ENCODE data around the gene PRPF38B. TPM values are rescaled to one million over a fixed set of nuclear protein-coding genes. Genes with fewer than 3 reads are reported as not detected.

PRPF38B gene
- total RNA-seq, 2 experiments from 2014 or later: 73.8 to 75.4 TPM

DNA sequence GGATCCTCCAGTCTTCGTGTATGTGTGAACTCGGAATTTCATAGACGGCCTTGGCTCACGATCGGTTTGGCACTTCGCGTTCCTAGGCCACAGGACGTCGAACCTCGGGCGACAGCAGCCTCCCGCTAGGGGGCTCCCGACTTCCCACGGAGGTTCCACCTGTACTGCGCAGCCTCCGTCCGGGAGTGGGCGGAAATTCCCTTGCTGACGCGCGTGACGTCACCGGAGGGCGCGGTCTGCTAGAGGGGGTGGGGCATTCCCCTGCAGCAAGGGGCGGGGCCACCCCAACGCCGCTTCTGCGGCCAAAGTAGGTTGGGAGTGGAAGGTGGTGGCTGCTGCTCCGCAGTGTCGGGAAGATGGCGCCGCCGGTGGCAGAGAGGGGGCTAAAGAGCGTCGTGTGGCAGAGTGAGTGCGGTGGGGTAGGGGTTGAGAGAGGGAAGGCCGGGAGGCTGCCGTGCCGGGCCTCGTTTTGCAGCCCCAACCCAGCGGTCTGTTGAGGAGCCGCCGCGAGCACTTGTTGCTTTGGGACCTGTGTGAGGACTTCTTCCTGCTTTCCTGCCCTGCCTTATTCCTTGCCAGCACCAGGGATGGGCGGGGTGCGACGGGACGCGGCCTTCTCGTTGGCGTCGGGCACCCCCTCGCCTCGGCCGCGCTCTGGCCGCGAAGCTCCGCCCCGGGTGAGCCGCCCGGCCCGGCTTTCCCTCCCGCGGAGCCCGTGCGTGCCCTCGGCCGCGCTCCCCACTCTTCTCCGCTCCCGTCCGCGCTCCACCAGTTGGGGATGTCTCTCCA lies 54.5 kb downstream of the PRPF38B start, which contains the start of gene STXBP3:
Gene STXBP3 (plus strand): TSS at position 293 of the 789 bp plus-strand sequence. CDS start 64 bp downstream, at position 357.
- POLR2A ChIA-PET: interaction anchor here (0.7 kb wide), 1 partner anchor 86 kb away, joined by 3 read pairs; the partner anchor contains the start of gene HENMT1
- CTCF ChIA-PET: interaction anchor here (1.0 kb wide), 1 partner anchor 54 kb away, joined by 4 read pairs; the partner anchor contains the start of gene PRPF38B

DNA sequence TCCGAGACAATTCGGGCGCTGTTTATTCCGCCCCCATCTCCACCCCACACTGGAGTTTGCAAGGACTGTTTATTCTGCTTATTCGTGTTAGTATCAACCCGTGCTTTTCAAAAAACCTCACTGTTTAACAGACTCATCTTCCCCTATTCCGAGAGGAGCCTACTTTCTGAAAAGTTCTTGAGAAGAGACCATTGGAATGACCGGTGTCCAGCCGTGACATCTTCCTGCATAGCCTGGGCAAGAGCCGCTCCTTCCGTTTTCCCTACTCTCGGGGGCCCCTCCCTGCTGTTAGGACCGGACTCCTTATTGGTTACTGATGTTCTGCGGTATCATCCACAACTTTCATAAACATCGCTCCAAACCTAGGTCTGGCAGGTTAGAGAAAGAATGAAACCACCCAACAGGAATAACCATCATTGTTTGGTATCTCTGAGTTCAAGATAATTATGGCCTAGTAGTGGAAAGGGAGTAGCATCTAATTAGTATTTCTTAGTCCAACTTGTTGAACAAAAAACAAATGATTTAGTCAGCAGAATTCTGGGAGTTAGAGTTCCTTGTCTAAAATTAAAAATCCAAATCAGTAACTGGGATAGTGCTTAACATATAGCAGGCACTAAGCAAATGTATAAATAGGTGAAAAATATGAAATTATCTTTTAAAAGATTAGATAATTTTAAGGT lies 55.2 kb downstream of the PRPF38B start:
- ChIA-PET POLR2A (interaction anchor here (0.7 kb wide), 1 partner anchor 86 kb away, joined by 3 read pairs; the partner anchor contains the start of gene HENMT1), CTCF (interaction anchor here (1.0 kb wide), 1 partner anchor 55 kb away, joined by 4 read pairs; the partner anchor contains the start of gene PRPF38B)

DNA sequence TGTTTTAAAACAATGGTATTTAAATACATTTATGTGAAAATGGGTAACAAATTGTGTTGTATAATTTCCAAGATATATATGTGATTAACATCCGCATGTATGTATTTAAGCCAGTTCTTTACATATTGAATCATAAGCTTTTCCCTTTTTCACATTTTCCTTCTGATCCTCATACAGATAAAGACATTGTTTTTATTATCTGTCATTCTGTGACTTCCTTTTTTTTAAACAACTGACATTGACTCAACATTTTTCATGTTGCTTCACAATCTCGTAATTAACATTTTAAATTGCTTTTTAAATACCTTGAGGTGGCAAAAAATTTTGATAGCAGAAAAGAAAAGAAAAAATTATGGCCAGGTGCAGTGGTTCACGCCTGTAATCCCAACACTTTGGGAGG lies 55.8 kb downstream of the PRPF38B start:
- ChIA-PET POLR2A (interaction anchor here (2.3 kb wide), 1 partner anchor 56 kb away, joined by 9 read pairs; the partner anchor contains the start of gene PRPF38B), CTCF (no interaction called here)

DNA sequence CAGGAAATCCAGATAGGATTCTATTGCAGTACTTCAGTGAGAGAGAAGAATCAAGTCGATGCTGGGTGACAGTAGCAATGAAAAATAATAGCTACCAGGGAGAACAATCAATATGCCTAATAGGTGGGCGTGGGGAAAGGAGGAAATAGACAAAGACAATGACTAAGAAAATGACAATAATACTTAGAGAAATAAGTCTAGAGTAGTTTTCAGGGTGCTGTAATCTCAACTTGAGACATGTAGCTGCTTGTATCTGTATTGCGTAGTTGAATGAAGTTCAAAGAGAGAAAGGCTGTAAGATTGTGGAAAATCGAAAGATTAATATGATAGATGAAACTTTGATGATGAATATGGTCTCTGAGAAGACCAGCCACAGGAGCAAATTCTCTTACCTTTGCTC lies 57.0 kb downstream of the PRPF38B start:
- ChIA-PET CTCF (no interaction called here), POLR2A (interaction anchor here (2.3 kb wide), 1 partner anchor 57 kb away, joined by 9 read pairs; the partner anchor contains the start of gene PRPF38B)

DNA sequence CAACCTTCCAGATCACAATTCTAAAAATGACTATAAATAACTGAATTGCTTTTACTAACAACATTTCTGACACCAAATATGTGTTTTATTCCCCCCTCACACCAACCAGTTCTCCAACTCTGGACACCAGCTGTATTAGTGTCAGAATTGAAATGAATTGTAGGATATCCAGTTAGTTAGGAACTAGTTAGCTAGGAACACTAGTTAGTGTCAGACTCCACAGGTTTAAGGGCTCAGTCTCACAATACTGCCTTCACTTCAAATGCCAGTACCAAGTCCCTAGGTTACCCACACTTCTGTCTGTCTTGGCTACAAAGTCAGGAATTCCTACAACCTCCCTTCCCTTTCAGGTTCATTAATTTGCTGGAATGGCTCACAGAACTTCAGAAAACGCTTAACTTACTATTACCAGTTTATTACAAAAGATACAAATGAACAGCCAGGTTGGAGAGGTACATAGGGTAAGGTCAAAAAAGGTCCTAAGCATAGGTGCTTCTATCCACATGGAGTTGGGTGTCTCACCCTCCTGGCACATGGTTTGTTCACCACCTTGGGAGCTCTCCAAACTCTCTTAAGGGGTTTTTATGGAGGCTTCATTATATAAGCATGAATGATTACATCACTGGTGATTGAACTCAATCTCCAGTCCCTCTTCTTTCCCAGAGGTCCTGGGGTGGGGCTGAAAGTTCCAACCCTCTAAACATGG lies 58.5 kb downstream of the PRPF38B start:
- POLR2A ChIA-PET: no interaction called here
- CTCF ChIA-PET: no interaction called here

Other genes with a start within 250 kb of the PRPF38B start
- gene NBPF6, start 242.0 kb upstream of the PRPF38B start, total RNA-seq: not detected
- 10 to 100 TPM; 13.8 to 14.1 TPM for gene EEIG2, start 132.2 kb upstream of the PRPF38B start, total RNA-seq
- gene HENMT1, start 31.2 kb upstream of the PRPF38B start, total RNA-seq: 10 to 100 TPM; 30.6 to 32.4 TPM
- gene FNDC7, start 20.6 kb downstream of the PRPF38B start, total RNA-seq: not detected
- 10 to 100 TPM; 35.3 to 39.8 TPM for gene STXBP3, start 54.4 kb downstream of the PRPF38B start, total RNA-seq
- gene AKNAD1, start 164.8 kb downstream of the PRPF38B start, total RNA-seq: not detected
- gene GPSM2, start 184.7 kb downstream of the PRPF38B start, total RNA-seq: 1 to 10 TPM; 6.8 to 7.4 TPM